H9 (cell line): ENCODE measurements around the gene PADI6. TPM values are rescaled to one million over a fixed set of nuclear protein-coding genes. Genes with fewer than 3 reads are reported as not detected.

Source experiments
- DNase-seq: peaks from one replicate; pipeline ENCODE4 v3.0.0-alpha.2; 2017
- H2AFZ ChIP-seq: one replicate; pipeline ENCODE4 v1.6.1; 2013; ENCODE audit warnings: mild to moderate bottlenecking, low read length, control low read depth, moderate library complexity
- H2AK5ac ChIP-seq: 2 replicates; pipeline ENCODE4 v1.6.1; 2013; ENCODE audit warnings: low read length, control low read depth, mixed read lengths; ENCODE audit not compliant: insufficient read length
- H2BK120ac ChIP-seq: one replicate; pipeline ENCODE4 v1.6.1; 2013; ENCODE audit warnings: low read depth, mild to moderate bottlenecking, low read length, control low read depth, inconsistent platforms; ENCODE audit not compliant: poor library complexity, severe bottlenecking
- H2BK12ac ChIP-seq: 2 replicates; pipeline ENCODE4 v1.6.1; 2013; ENCODE audit warnings: low read length, control low read depth, mixed read lengths, low read depth; ENCODE audit not compliant: insufficient read length
- H2BK15ac ChIP-seq: 2 replicates; pipeline ENCODE4 v1.6.1; 2013; ENCODE audit warnings: low read depth, low read length, control low read depth
- H2BK20ac ChIP-seq: one replicate; pipeline ENCODE4 v1.6.1; 2013; ENCODE audit warnings: low read depth, mild to moderate bottlenecking, low read length, control low read depth, inconsistent platforms; ENCODE audit not compliant: poor library complexity, severe bottlenecking
- H2BK5ac ChIP-seq: 2 replicates; pipeline ENCODE4 v1.6.1; 2013; ENCODE audit warnings: low read length, control low read depth, mixed read lengths; ENCODE audit not compliant: insufficient read length
- H3K14ac ChIP-seq: 2 replicates; pipeline ENCODE4 v1.6.1; 2013; ENCODE audit warnings: low read length, control low read depth; ENCODE audit not compliant: insufficient read depth
- H3K18ac ChIP-seq: 2 replicates; pipeline ENCODE4 v1.6.1; 2013; ENCODE audit warnings: low read depth, mild to moderate bottlenecking, mixed read lengths, low read length, control low read depth; ENCODE audit not compliant: insufficient read length
- H3K23ac ChIP-seq: 2 replicates; pipeline ENCODE4 v1.6.1; 2013; ENCODE audit warnings: low read length, control low read depth, mixed read lengths, low read depth; ENCODE audit not compliant: insufficient read length
- H3K23me2 ChIP-seq: 2 replicates; pipeline ENCODE4 v1.6.1; 2013; ENCODE audit warnings: low read depth, mild to moderate bottlenecking, mixed read lengths, low read length, control low read depth; ENCODE audit not compliant: insufficient read length, poor library complexity, severe bottlenecking
- H3K27ac ChIP-seq: 2 replicates; pipeline ENCODE4 v1.5.1; 2013; ENCODE audit warnings: low read length, control low read depth, mixed read lengths, low read depth; ENCODE audit not compliant: insufficient read length
- H3K27me3 ChIP-seq: 2 replicates; pipeline ENCODE4 v1.6.1; 2013; ENCODE audit warnings: low read length, control low read depth, inconsistent platforms; ENCODE audit not compliant: insufficient read depth
- H3K4ac ChIP-seq: 2 replicates; pipeline ENCODE4 v1.6.1; 2013; ENCODE audit warnings: low read depth, mild to moderate bottlenecking, control low read depth, inconsistent platforms, low read length, moderate library complexity
- H3K4me1 ChIP-seq: 2 replicates; pipeline ENCODE4 v1.6.1; 2013; ENCODE audit warnings: low read length, control low read depth, inconsistent platforms; ENCODE audit not compliant: insufficient read depth
- H3K4me2 ChIP-seq: 2 replicates; pipeline ENCODE4 v1.6.1; 2013; ENCODE audit warnings: low read length, control low read depth, mixed read lengths; ENCODE audit not compliant: insufficient read length, insufficient read depth
- H3K56ac ChIP-seq: 2 replicates; pipeline ENCODE4 v1.6.1; 2013; ENCODE audit warnings: low read depth, mild to moderate bottlenecking, mixed read lengths, low read length, control low read depth; ENCODE audit not compliant: insufficient read length
- H3K79me1 ChIP-seq: 2 replicates; pipeline ENCODE4 v1.6.1; 2013; ENCODE audit warnings: low read depth, mild to moderate bottlenecking, moderate library complexity, low read length, control low read depth, inconsistent platforms; ENCODE audit not compliant: insufficient read depth, poor library complexity, severe bottlenecking
- H3K79me2 ChIP-seq: 2 replicates; pipeline ENCODE4 v1.6.1; 2013; ENCODE audit warnings: low read length, control low read depth, inconsistent platforms; ENCODE audit not compliant: insufficient read depth
- H3K9ac ChIP-seq: 2 replicates; pipeline ENCODE4 v1.6.1; 2013; ENCODE audit warnings: low read length, control low read depth, mixed read lengths; ENCODE audit not compliant: insufficient read length; ENCODE audit errors: extremely low read depth
- H3K9me3 ChIP-seq: one replicate; pipeline ENCODE4 v1.6.1; 2013; ENCODE audit warnings: low read depth, low read length, inconsistent platforms; ENCODE audit not compliant: control insufficient read depth
- H3T11ph ChIP-seq: one replicate; pipeline ENCODE4 v1.6.1; 2013; ENCODE audit warnings: mild to moderate bottlenecking, low read length, control low read depth, inconsistent platforms
- H4K20me1 ChIP-seq: one replicate; pipeline ENCODE4 v1.6.1; 2013; ENCODE audit not compliant: control insufficient read depth, insufficient read length, insufficient read depth
- H4K5ac ChIP-seq: 2 replicates; pipeline ENCODE4 v1.6.1; 2013; ENCODE audit warnings: low read depth, mild to moderate bottlenecking, mixed read lengths, low read length, control low read depth; ENCODE audit not compliant: insufficient read length
- H4K8ac ChIP-seq: replicated peaks from 2 replicates; pipeline ENCODE4 v1.6.1; 2013; ENCODE audit warnings: low read length, control low read depth, mixed read lengths, low read depth; ENCODE audit not compliant: insufficient read length
- H4K91ac ChIP-seq: 2 replicates; pipeline ENCODE4 v1.6.1; 2013; ENCODE audit warnings: low read depth, mild to moderate bottlenecking, moderate library complexity, mixed read lengths, low read length, control low read depth; ENCODE audit not compliant: insufficient read length
- H3K27ac Mint-ChIP-seq, 3 experiments: 2 replicates in 2 of 3; 3 replicates in 1 of 3; pipeline ENCODE4 v1.8.0; 2020 to 2021; ENCODE audit warnings: mixed read lengths in 3 of 3, mild to moderate bottlenecking in 1 of 3, moderate library complexity in 1 of 3
- H3K27me3 Mint-ChIP-seq: 2 replicates; pipeline ENCODE4 v1.8.0; 2021; ENCODE audit warnings: low read depth, mild to moderate bottlenecking, moderate library complexity, mixed read lengths
- H3K36me3 Mint-ChIP-seq, 3 experiments: 2 replicates in 2 of 3; 3 replicates in 1 of 3; pipeline ENCODE4 v1.8.0; 2020 to 2021; ENCODE audit warnings: low read depth in 3 of 3, mixed read lengths in 3 of 3; ENCODE audit not compliant: insufficient read depth in 1 of 3
- H3K4me1 Mint-ChIP-seq, 2 experiments: 2 replicates each; pipeline ENCODE4 v1.8.0; 2020; ENCODE audit warnings: mixed read lengths in 2 of 2
- H3K4me3 Mint-ChIP-seq, 2 experiments: 2 replicates in 1 of 2; 3 replicates in 1 of 2; pipeline ENCODE4 v1.8.0; 2020 to 2021; ENCODE audit warnings: mild to moderate bottlenecking in 2 of 2, mixed read lengths in 2 of 2, moderate library complexity in 1 of 2
- H3K9me3 Mint-ChIP-seq, 2 experiments: 2 replicates in 1 of 2; 3 replicates in 1 of 2; pipeline ENCODE4 v1.8.0; 2020; ENCODE audit warnings: mild to moderate bottlenecking in 2 of 2, mixed read lengths in 2 of 2, moderate library complexity in 1 of 2
- CTCF ChIP-seq: fragments of 200-600 bp; sonication (generic); conservative IDR thresholded peaks from 3 replicates; pipeline ENCODE4 v1.8.0; 2021; ENCODE audit warnings: antibody characterized with exemption, mild to moderate bottlenecking
- WGBS: extraction: QIAGEN DNeasy Blood & Tissue Kit; methylation state at CpG from one replicate; pipeline ENCODE4 v1.1.7; 2013; ENCODE audit warnings: missing lambda C conversion rate, low lambda C conversion rate, mixed read lengths; ENCODE audit not compliant: insufficient read length; ENCODE audit errors: extremely low coverage; 5-methylcytosine and 5-hydroxymethylcytosine counted together
- total RNA-seq: library from RNA; stranded (reverse); gene quantifications from 2 replicates; pipeline ENCODE4 v1.2.1, GENCODE V29; 2021

Gene PADI6
- total RNA-seq, 1 experiment from 2014 or later: not detected

DNA sequence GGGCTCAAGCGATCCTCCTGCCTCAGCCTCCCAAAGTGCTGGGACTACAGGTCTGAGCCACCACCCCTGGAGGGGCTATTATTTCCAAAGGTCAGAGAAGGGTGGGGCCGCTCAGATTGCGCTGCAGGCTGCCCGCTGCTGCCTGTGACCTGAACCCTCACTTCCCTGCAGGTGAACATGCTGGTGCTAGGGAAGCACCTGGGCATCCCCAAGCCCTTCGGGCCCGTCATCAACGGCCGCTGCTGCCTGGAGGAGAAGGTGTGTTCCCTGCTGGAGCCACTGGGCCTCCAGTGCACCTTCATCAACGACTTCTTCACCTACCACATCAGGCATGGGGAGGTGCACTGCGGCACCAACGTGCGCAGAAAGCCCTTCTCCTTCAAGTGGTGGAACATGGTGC, 8.6 kb upstream of the PADI6 start:
- Histone ChIP-seq H3K9me3 (no peaks in the 10 kb centered on the region), H2AK5ac (no peak overlapping the region), H3K79me1 (no peaks in the 10 kb centered on the region), H4K91ac (no peak overlapping the region), H4K5ac (no peak overlapping the region), H4K8ac (no peak overlapping the region), H3K23ac (no peak overlapping the region), H3K4me1 (no peaks in the 10 kb centered on the region), H2BK15ac (no peak overlapping the region), H3K14ac (no peak overlapping the region; the same call in 1 of the 2 replicates), H3K9ac (no peak overlapping the region), H3K27me3 (no peaks in the 10 kb centered on the region), H3T11ph (no peak overlapping the region), H2BK12ac (no peak overlapping the region), H3K27ac (no peak overlapping the region), H3K79me2 (no peaks in the 10 kb centered on the region), H3K18ac (no peak overlapping the region), H3K4me2 (no peak overlapping the region), H2BK5ac (no peak overlapping the region), H4K20me1 (no peaks in the 10 kb centered on the region), H3K4ac (no peak overlapping the region), H3K56ac (no peak overlapping the region), H2BK120ac (no peak overlapping the region), H2AFZ (no peak overlapping the region), H2BK20ac (no peak overlapping the region), H3K23me2 (no peaks in the 10 kb centered on the region)
- H3K9me3 Mint-ChIP-seq: no peaks in the 10 kb centered on the region; a peak in 1 of 5 replicates
- TF ChIP-seq CTCF: no peak
- H3K4me1 Mint-ChIP-seq: peaks cover 9 to 10% of the 10 kb centered on the region in 2 experiments; a peak in 3 of 4 replicates
- H3K27me3 Mint-ChIP-seq: peaks cover 6% of the 10 kb centered on the region
- H3K36me3 Mint-ChIP-seq: no peaks in the 10 kb centered on the region
- no CpG with 5 or more reads among the region's 12 CpGs for WGBS
- no peak for DNase-seq
- H3K27ac Mint-ChIP-seq: no peak overlapping the region
- no peak overlapping the region for H3K4me3 Mint-ChIP-seq
